OCI-LY3 (cell line): Measurements from ENCODE around the gene POLRMT.

Experiments used
- H2AFZ ChIP-seq: fragments of 200-600, 300-600 bp; shearing (Covaris generic); 2 replicates; pipeline ENCODE4 v1.6.0; 2014; ENCODE audit warnings: antibody characterized with exemption, low read depth, low read length
- H3K27ac ChIP-seq: fragments of 200-600, 300-600 bp; sonication (generic); 2 replicates; pipeline ENCODE4 v1.5.1; 2014; ENCODE audit warnings: mild to moderate bottlenecking, low read length, moderate library complexity, mixed read lengths
- H3K27me3 ChIP-seq: fragments of 200-600, 300-600 bp; sonication (generic); 2 replicates; pipeline ENCODE4 v1.6.1; 2014; ENCODE audit warnings: low read depth, low read length, mixed read lengths
- H3K36me3 ChIP-seq: fragments of 200-600, 300-600 bp; sonication (generic); replicated peaks from 2 replicates; pipeline ENCODE3; 2014; ENCODE audit warnings: low read depth, low read length, mixed read lengths
- H3K4me1 ChIP-seq: fragments of 300-600, 200-600 bp; sonication (generic); 2 replicates; pipeline ENCODE4 v1.6.1; 2014; ENCODE audit warnings: low read length, mixed read lengths
- H3K4me2 ChIP-seq: fragments of 200-600, 300-600 bp; sonication (generic); 2 replicates; pipeline ENCODE4 v1.6.1; 2014; ENCODE audit warnings: low read length, mixed read lengths
- H3K4me3 ChIP-seq: fragments of 300-600, 200-600 bp; sonication (generic); 2 replicates; pipeline ENCODE4 v1.5.1; 2014; ENCODE audit warnings: antibody characterized with exemption, mild to moderate bottlenecking, low read length, moderate library complexity
- H3K79me2 ChIP-seq: fragments of 300-600, 200-600 bp; shearing (Covaris generic); 2 replicates; pipeline ENCODE4 v1.6.1; 2014; ENCODE audit warnings: mild to moderate bottlenecking, low read length, mixed read lengths
- H3K9ac ChIP-seq: fragments of 300-600, 200-600 bp; shearing (Covaris generic); 2 replicates; pipeline ENCODE4 v1.6.0; 2014; ENCODE audit warnings: mild to moderate bottlenecking, low read length, moderate library complexity
- H3K9me3 ChIP-seq: fragments of 200-600, 300-600 bp; shearing (Covaris generic); 2 replicates; pipeline ENCODE4 v1.6.1; 2014; ENCODE audit warnings: low read length, mixed read lengths; ENCODE audit not compliant: insufficient read depth
- H4K20me1 ChIP-seq: fragments of 200-600, 300-600 bp; sonication (generic); 2 replicates; pipeline ENCODE4 v1.6.1; 2016; ENCODE audit warnings: low read length, mixed read lengths; ENCODE audit not compliant: insufficient read depth
- EZH2phosphoT487 ChIP-seq: fragments of 200-600 bp; shearing (Covaris generic); IDR thresholded peaks from 2 replicates; pipeline ENCODE4 v1.6.1; 2018; ENCODE audit warnings: antibody characterized with exemption, mixed run types, low read depth
- TF ChIP-seq, protein P1 (sequence below): fragments of 200-600, 300-600 bp; sonication (generic); IDR thresholded peaks from 2 replicates; pipeline ENCODE4 v1.5.1; 2014; ENCODE audit warnings: antibody characterized with exemption, low read length, low read depth

Gene POLRMT

DNA sequence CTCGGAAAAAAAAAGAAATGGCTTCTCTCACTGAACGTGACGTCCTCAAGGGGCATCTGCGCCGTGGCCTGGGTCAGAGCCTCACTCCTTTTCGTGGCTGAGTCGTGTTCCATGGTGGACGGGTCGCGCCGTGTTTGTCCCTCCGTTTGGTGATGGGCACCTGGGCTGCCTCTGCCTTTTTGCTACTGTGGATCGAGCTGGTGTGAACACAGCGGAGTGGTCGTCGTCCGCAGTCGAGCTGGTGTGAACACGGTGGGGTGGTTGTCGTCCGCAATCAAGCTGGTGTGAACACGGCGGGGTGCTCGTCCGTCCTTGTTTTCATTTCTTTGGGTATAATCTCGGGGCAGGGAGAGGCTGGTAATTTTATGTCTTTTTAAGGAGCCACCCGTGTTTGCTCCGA lies 32.0 kb downstream of the POLRMT start:
- Histone ChIP-seq H3K4me2 (no peak overlapping the region), H3K27me3 (no peaks in the 10 kb centered on the region), H3K79me2 (no peaks in the 10 kb centered on the region), H2AFZ (no peak overlapping the region), H3K4me3 (no peak overlapping the region), H3K9ac (no peak overlapping the region), H4K20me1 (no peaks in the 10 kb centered on the region), H3K27ac (no peak overlapping the region), H3K36me3 (peaks cover 12% of the 10 kb centered on the region), H3K4me1 (no peaks in the 10 kb centered on the region), H3K9me3 (no peaks in the 10 kb centered on the region)
- TF ChIP-seq, protein P1, sequence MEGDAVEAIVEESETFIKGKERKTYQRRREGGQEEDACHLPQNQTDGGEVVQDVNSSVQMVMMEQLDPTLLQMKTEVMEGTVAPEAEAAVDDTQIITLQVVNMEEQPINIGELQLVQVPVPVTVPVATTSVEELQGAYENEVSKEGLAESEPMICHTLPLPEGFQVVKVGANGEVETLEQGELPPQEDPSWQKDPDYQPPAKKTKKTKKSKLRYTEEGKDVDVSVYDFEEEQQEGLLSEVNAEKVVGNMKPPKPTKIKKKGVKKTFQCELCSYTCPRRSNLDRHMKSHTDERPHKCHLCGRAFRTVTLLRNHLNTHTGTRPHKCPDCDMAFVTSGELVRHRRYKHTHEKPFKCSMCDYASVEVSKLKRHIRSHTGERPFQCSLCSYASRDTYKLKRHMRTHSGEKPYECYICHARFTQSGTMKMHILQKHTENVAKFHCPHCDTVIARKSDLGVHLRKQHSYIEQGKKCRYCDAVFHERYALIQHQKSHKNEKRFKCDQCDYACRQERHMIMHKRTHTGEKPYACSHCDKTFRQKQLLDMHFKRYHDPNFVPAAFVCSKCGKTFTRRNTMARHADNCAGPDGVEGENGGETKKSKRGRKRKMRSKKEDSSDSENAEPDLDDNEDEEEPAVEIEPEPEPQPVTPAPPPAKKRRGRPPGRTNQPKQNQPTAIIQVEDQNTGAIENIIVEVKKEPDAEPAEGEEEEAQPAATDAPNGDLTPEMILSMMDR, result no peak
- no peak for TF ChIP-seq EZH2phosphoT487

- Histone ChIP-seq H3K79me2 (no peaks in the 10 kb centered on the region), H2AFZ (no peak overlapping the region), H4K20me1 (0 out of 2 replicates have a peak, but pooled peaks cover 2% of the 10 kb centered on the region), H3K4me3 (no peak overlapping the region), H3K4me2 (no peak overlapping the region), H3K9me3 (no peaks in the 10 kb centered on the region), H3K36me3 (peaks cover 11% of the 10 kb centered on the region), H3K27ac (no peak overlapping the region), H3K27me3 (no peaks in the 10 kb centered on the region), H3K9ac (no peak overlapping the region), H3K4me1 (no peaks in the 10 kb centered on the region)
- TF ChIP-seq, protein P1, result no peak
- TF ChIP-seq EZH2phosphoT487, result no peak
These were observed 35.7 kb downstream of the POLRMT start for GRCh38 chr19:597406-598315.

GRCh38 chr19:596263-596655 lies 37.1 kb downstream of the POLRMT start:
- H3K79me2 ChIP-seq, result no peaks in the 10 kb centered on the region
- H3K4me2 ChIP-seq, result no peak overlapping the region
- no peak for TF ChIP-seq EZH2phosphoT487
- TF ChIP-seq, protein P1, result no peak
- no peak overlapping the region for H2AFZ ChIP-seq
- peaks cover 1% of the 10 kb centered on the region for H3K36me3 ChIP-seq
- H3K4me1 ChIP-seq, result no peaks in the 10 kb centered on the region
- H3K9ac ChIP-seq, result no peak overlapping the region
- H3K27ac ChIP-seq, result no peak overlapping the region
- no peaks in the 10 kb centered on the region for H3K27me3 ChIP-seq
- H4K20me1 ChIP-seq, result peaks cover 4% of the 10 kb centered on the region; the same call in 1 of the 2 replicates
- no peaks in the 10 kb centered on the region for H3K9me3 ChIP-seq
- H3K4me3 ChIP-seq, result no peak overlapping the region

DNA sequence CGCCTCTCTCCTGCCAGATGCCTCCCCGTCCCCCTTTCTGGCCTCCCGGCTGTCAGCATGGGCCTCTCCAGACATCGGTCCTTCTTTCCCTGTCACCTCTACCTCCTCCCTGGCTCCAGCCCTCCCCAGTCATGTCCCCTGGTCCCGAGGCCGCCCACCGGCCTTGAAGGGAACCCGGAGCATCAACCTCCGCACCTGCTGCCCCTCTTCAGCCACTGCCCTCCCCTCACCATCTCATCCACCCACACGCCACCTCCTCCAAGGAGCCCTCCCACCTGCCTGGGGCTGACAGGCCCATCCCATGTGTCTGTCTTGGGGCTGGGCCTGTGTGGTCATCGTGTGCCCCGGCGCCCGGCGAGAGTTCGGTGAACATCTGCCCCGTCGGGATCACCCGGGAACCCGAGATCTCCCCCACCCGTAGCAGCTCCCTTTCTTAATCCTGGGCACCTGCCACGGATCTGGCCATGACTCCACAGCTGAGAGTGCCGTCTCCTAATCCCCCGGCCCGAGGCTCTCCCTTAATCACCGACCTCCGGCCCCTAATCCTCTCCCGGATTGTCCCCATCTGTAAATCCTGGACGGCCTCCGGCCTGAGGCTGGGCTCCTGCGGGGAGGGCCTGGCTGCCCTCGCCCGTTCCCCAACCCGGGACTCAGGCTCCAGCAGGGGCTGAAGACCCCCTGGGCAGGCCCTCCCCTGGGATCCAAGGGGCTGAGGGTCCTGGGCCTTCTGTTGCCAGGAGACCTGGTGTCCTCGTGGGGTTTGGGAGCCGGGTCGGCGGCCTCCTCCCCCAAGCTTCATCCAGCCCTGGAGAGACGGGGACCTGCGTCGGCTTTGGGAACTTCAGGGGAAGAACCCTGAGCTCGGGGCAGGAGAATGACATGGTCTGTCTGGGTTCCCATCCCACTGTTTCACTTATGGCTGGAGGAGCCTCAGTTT lies 37.7 kb downstream of the POLRMT start:
- Histone ChIP-seq H3K27me3 (no peaks in the 10 kb centered on the region), H3K9me3 (no peaks in the 10 kb centered on the region), H4K20me1 (peaks cover 6% of the 10 kb centered on the region; the same call in 1 of the 2 replicates), H3K79me2 (no peaks in the 10 kb centered on the region), H3K9ac (no peak overlapping the region), H3K4me3 (no peak overlapping the region), H3K4me1 (no peaks in the 10 kb centered on the region), H2AFZ (no peak overlapping the region), H3K36me3 (no peaks in the 10 kb centered on the region), H3K4me2 (no peak overlapping the region), H3K27ac (no peak overlapping the region)
- TF ChIP-seq, protein P1, result no peak
- TF ChIP-seq EZH2phosphoT487, result no peak
